Stimulated activated naive CD4-positive, alpha-beta T cell treated with Interleukin-2 at 50 U/mL for 16 hours (primary cell): Measurements from ENCODE around the gene RNF213.
"Not testable (repeated sequence)": the region's sequence is repeated elsewhere in the genome, so short reads cannot be mapped to it uniquely, and the experiment has no call there.

Experiments
- DNase-seq: peaks from one replicate; lab custom pipeline; 2025; lab: John Stamatoyannopoulos, UW

RNF213 gene

GRCh38 chr17:80394629-80395216 lies 134.1 kb downstream of the RNF213 start:
- no peak for DNase-seq

GRCh38 chr17:80395402-80396151 lies 134.9 kb downstream of the RNF213 start:
- no peak for DNase-seq

GRCh38 chr17:80396157-80397033 lies 135.7 kb downstream of the RNF213 start:
- no peak for DNase-seq

- no peak for DNase-seq
These were observed 136.4 kb downstream of the RNF213 start for GRCh38 chr17:80397034-80397387.

- DNase-seq, result no peak
These were observed 137.0 kb downstream of the RNF213 start for GRCh38 chr17:80397686-80398085.

GRCh38 chr17:80401086-80401485 lies 140.4 kb downstream of the RNF213 start:
- DNase-seq, result not testable (repeated sequence)

- not testable (repeated sequence) for DNase-seq
These were observed 141.4 kb downstream of the RNF213 start for GRCh38 chr17:80402102-80402501.

- DNase-seq, result no peak
These were observed 142.3 kb downstream of the RNF213 start for GRCh38 chr17:80402959-80403358.

- DNase-seq, result no peak
These were observed 145.5 kb downstream of the RNF213 start for GRCh38 chr17:80406146-80406545.

GRCh38 chr17:80407917-80408316 lies 147.3 kb downstream of the RNF213 start:
- DNase-seq, result not testable (repeated sequence)

- no peak for DNase-seq
These were observed 148.2 kb downstream of the RNF213 start for GRCh38 chr17:80408872-80409271.

- DNase-seq, result no peak
These were observed 149.0 kb downstream of the RNF213 start for GRCh38 chr17:80409626-80410025.

GRCh38 chr17:80410441-80411087 lies 149.9 kb downstream of the RNF213 start:
- not testable (repeated sequence) for DNase-seq

GRCh38 chr17:80413771-80414507 lies 153.3 kb downstream of the RNF213 start:
- DNase-seq, result no peak

GRCh38 chr17:80414508-80414802 lies 153.8 kb downstream of the RNF213 start:
- peak; percentile 33 for DNase-seq

- peak; percentile 93 for DNase-seq
These were observed 154.4 kb downstream of the RNF213 start, which contains the start of gene ENDOV for GRCh38 chr17:80414803-80415625. Gene ENDOV (plus strand): TSS chr17:80415167. CDS start chr17:80415195, 28 bp downstream.

- DNase-seq, result no peak
These were observed 155.0 kb downstream of the RNF213 start for GRCh38 chr17:80415626-80416137.

- DNase-seq, result no peak
These were observed 155.7 kb downstream of the RNF213 start for GRCh38 chr17:80416260-80416939.

- no peak for DNase-seq
These were observed 156.3 kb downstream of the RNF213 start for GRCh38 chr17:80416940-80417293.

- DNase-seq, result no peak
These were observed 157.9 kb downstream of the RNF213 start for GRCh38 chr17:80418589-80418988.
